Activated naive CD4-positive, alpha-beta T cell treated with anti-CD3 and anti-CD28 coated beads, Interleukin-2, amount 50 U/mL, for 16 hours (primary cell): ENCODE measurements around the gene GYS1.
"Not testable (repeated sequence)": the region's sequence is repeated elsewhere in the genome, so short reads cannot be mapped to it uniquely, and the experiment has no call there.

ENCODE experiments used
- DNase-seq: peaks from one replicate; pipeline ENCODE4 v3.0.0-alpha.2; 2020

Gene GYS1

GRCh38 chr19:48935864-48936263, 57.2 kb downstream of the GYS1 start:
- DNase-seq = no peak

GRCh38 chr19:48934837-48935236, 58.3 kb downstream of the GYS1 start:
- DNase-seq = no peak

GRCh38 chr19:48933382-48933932, 59.7 kb downstream of the GYS1 start, which contains the start of gene DHDH:
Gene DHDH (plus strand): TSS chr19:48933699. CDS start chr19:48933722, 23 bp downstream.
- DNase-seq = peak; percentile 77

- no peak for DNase-seq
These were observed 64.7 kb downstream of the GYS1 start for GRCh38 chr19:48928164-48929025.

- DNase-seq = not testable (repeated sequence)
These were observed 65.4 kb downstream of the GYS1 start for GRCh38 chr19:48927692-48928091.

- no peak for DNase-seq
These were observed 66.2 kb downstream of the GYS1 start for GRCh38 chr19:48926909-48927308.

GRCh38 chr19:48925890-48926289, 67.2 kb downstream of the GYS1 start:
- not testable (repeated sequence) for DNase-seq

- no peak for DNase-seq
These were observed 67.8 kb downstream of the GYS1 start for GRCh38 chr19:48925240-48925843.

GRCh38 chr19:48922548-48923490, 70.3 kb downstream of the GYS1 start:
- no peak for DNase-seq

GRCh38 chr19:48921721-48922500, 71.2 kb downstream of the GYS1 start:
- DNase-seq = no peak

- no peak for DNase-seq
These were observed 72.2 kb downstream of the GYS1 start for GRCh38 chr19:48920949-48921348.

- DNase-seq = not testable (repeated sequence)
These were observed 73.8 kb downstream of the GYS1 start for GRCh38 chr19:48919271-48919670.

- no peak for DNase-seq
These were observed 74.3 kb downstream of the GYS1 start for GRCh38 chr19:48918801-48919247.
